ENCODE results near the gene CD8A.

GRCh38 chr2:86775338-86775737, 15.4 kb downstream of the CD8A start:
- TF ChIP-seq CTCF (IDR thresholded peaks at IDR 0.05 in 2 of 3, conservative IDR thresholded peaks at IDR 0.05 in 1 of 3; ENCODE audit: control insufficient read depth in 2 of 3, extremely low read depth in 1 of 3, insufficient read depth in 1 of 3, low read depth in 3 of 3, low read length in 3 of 3) (no peak), CHD2 (IDR thresholded peaks at IDR 0.05; ENCODE audit: borderline replicate concordance, low read depth, low read length) (no peak), MEF2A (IDR thresholded peaks at IDR 0.05; ENCODE audit: insufficient read depth, low read depth, low read length) (no peak), SMAD1 (IDR thresholded peaks at IDR 0.05; ENCODE audit: low read depth, partially characterized antibody) (no peak), TAF1 (IDR thresholded peaks at IDR 0.05; ENCODE audit: borderline replicate concordance, low read depth, low read length) (no peak)
